Measurements from ENCODE around the gene GLYR1.

The GLYR1 gene

GRCh38 chr16:4880006-4880580, 33.0 kb upstream of the GLYR1 start:
- POLR2A ChIA-PET = interaction anchor here (1.4 kb wide), 1 partner anchor 11 kb away, joined by 4 read pairs; no protein-coding TSS in a partner anchor
- CTCF ChIA-PET = no interaction called here
- Histone ChIP-seq H3K27ac (ENCODE audit: extremely low read depth, low read depth, low read length) (no peak overlapping the region), H3K36me3 (ENCODE audit: control insufficient read depth in 2 of 2, insufficient read depth in 1 of 2, low read length in 2 of 2) (peaks cover 7 to 93% of the 10 kb centered on the region in 2 experiments), H3K4me1 (ENCODE audit: control insufficient read depth, insufficient read depth, low read length) (peaks cover 8% of the 10 kb centered on the region; the same call in 1 of the 2 replicates), H3K9me3 (ENCODE audit: control insufficient read depth, insufficient read depth, low read depth, low read length) (no peaks in the 10 kb centered on the region), H3K4me3 (ENCODE audit: low read depth, low read length) (no peak overlapping the region)
- TF ChIP-seq GLI4 (tag by site-specific recombination; IDR thresholded peaks at IDR 0.05) (no peak), ZNF394 (tag by site-specific recombination; IDR thresholded peaks at IDR 0.05; ENCODE audit: borderline replicate concordance) (no peak), YY2 (tag by site-specific recombination; IDR thresholded peaks at IDR 0.05) (no peak), ZFP41 (tag by site-specific recombination; IDR thresholded peaks at IDR 0.05; ENCODE audit: borderline replicate concordance) (no peak)

GRCh38 chr16:4879049-4879448, 32.0 kb upstream of the GLYR1 start:
- POLR2A ChIA-PET = no interaction called here
- CTCF ChIA-PET = no interaction called here

GRCh38 chr16:4877380-4877685, 30.2 kb upstream of the GLYR1 start:
- Histone ChIP-seq H3K4me3 (ENCODE audit: low read depth, low read length) (no peak overlapping the region), H3K4me1 (ENCODE audit: control insufficient read depth, insufficient read depth, low read length) (peaks cover 5% of the 10 kb centered on the region; the same call in 1 of the 2 replicates), H3K27ac (ENCODE audit: extremely low read depth, low read depth, low read length) (no peak overlapping the region), H3K36me3 (ENCODE audit: control insufficient read depth in 2 of 2, insufficient read depth in 1 of 2, low read length in 2 of 2) (peaks cover 7 to 92% of the 10 kb centered on the region in 2 experiments), H3K9me3 (ENCODE audit: control insufficient read depth, insufficient read depth, low read depth, low read length) (no peaks in the 10 kb centered on the region)
- TF ChIP-seq SP3 (tag by site-specific recombination; IDR thresholded peaks at IDR 0.05) (no peak), ZBTB10 (tag by site-specific recombination; IDR thresholded peaks at IDR 0.05) (no peak), BCL6B (tag by site-specific recombination; IDR thresholded peaks at IDR 0.05) (no peak), ZNF768 (tag by site-specific recombination; IDR thresholded peaks at IDR 0.05) (no peak), SP7 (tag by site-specific recombination; IDR thresholded peaks at IDR 0.05) (no peak), ZBTB48 (tag by site-specific recombination; IDR thresholded peaks at IDR 0.05) (no peak), ZNF449 (tag by site-specific recombination; IDR thresholded peaks at IDR 0.05) (no peak), ZNF2 (tag by site-specific recombination; IDR thresholded peaks at IDR 0.05) (no peak), ZNF530 (tag by site-specific recombination; IDR thresholded peaks at IDR 0.05; ENCODE audit: low read depth) (no peak), INSM2 (tag by site-specific recombination; IDR thresholded peaks at IDR 0.05) (no peak), REPIN1 (tag by site-specific recombination; IDR thresholded peaks at IDR 0.05; ENCODE audit: low read depth) (no peak)
- ChIA-PET CTCF (no interaction called here), POLR2A (no interaction called here)

More at GRCh38 chr16:4879049-4879448, 32.0 kb upstream of the GLYR1 start:
- Histone ChIP-seq H3K4me1 (ENCODE audit: control insufficient read depth, insufficient read depth, low read length) (peaks cover 8% of the 10 kb centered on the region; the same call in 1 of the 2 replicates), H3K27ac (ENCODE audit: extremely low read depth, low read depth, low read length) (no peak overlapping the region), H3K36me3 (ENCODE audit: control insufficient read depth in 2 of 2, insufficient read depth in 1 of 2, low read length in 2 of 2) (peaks cover 7 to 93% of the 10 kb centered on the region in 2 experiments), H3K4me3 (ENCODE audit: low read depth, low read length) (no peak overlapping the region), H3K9me3 (ENCODE audit: control insufficient read depth, insufficient read depth, low read depth, low read length) (no peaks in the 10 kb centered on the region)
- TF ChIP-seq ZNF473 (tag by site-specific recombination; IDR thresholded peaks at IDR 0.05) = no peak
- no peak for TF ChIP-seq ZNF335 (tag by site-specific recombination; conservative IDR thresholded peaks at IDR 0.05)
- no peak for TF ChIP-seq ZNF549 (tag by site-specific recombination; IDR thresholded peaks at IDR 0.05)
- no peak for TF ChIP-seq HIC1 (tag by site-specific recombination; IDR thresholded peaks at IDR 0.05)
- no peak for TF ChIP-seq ZNF221 (tag by site-specific recombination; IDR thresholded peaks at IDR 0.05; ENCODE audit: borderline replicate concordance)
- TF ChIP-seq YY2 (tag by site-specific recombination; IDR thresholded peaks at IDR 0.05) = no peak
- TF ChIP-seq ZNF560 (tag by site-specific recombination; IDR thresholded peaks at IDR 0.05; ENCODE audit: borderline replicate concordance) = no peak
- TF ChIP-seq ZNF274 (IDR thresholded peaks at IDR 0.05; ENCODE audit: low read length) = no peak
- TF ChIP-seq ZNF274 (tag by site-specific recombination; IDR thresholded peaks at IDR 0.05; ENCODE audit: borderline replicate concordance) = no peak
- no peak for TF ChIP-seq ZNF664 (tag by site-specific recombination; IDR thresholded peaks at IDR 0.05)
- TF ChIP-seq ZNF202 (tag by site-specific recombination; IDR thresholded peaks at IDR 0.05; ENCODE audit: borderline replicate concordance) = no peak
